ENCODE data around the gene H6PD.

Gene H6PD

GRCh38 chr1:9317591-9318417 lies 83.2 kb downstream of the H6PD start:
- H3K36me3 Mint-ChIP-seq: peaks cover 0 to 2% of the 10 kb centered on the region in 2 donors
- H3K27ac Mint-ChIP-seq: peak overlapping the region; percentile 86

GRCh38 chr1:9319208-9319788 lies 84.7 kb downstream of the H6PD start:
- Mint-ChIP-seq H3K27ac (no peak overlapping the region), H3K27me3 (no peaks in the 10 kb centered on the region), H3K36me3 (peaks cover 0 to 2% of the 10 kb centered on the region in 2 donors), H3K9me3 (no peaks in the 10 kb centered on the region), H3K4me1 (peaks cover 15 to 42% of the 10 kb centered on the region in 2 donors), H3K4me3 (no peak overlapping the region)
- DNase-seq: no peak
- no peak for ATAC-seq (replicated peaks)

More at GRCh38 chr1:9317591-9318417, 83.2 kb downstream of the H6PD start:
- Mint-ChIP-seq H3K27me3 (no peaks in the 10 kb centered on the region), H3K4me1 (peaks cover 15 to 42% of the 10 kb centered on the region in 2 donors), H3K9me3 (no peaks in the 10 kb centered on the region), H3K4me3 (peak overlapping the region; percentile 67 to 71)
- DNase-seq: no peak
- peak; percentile 46 to 50 for ATAC-seq (replicated peaks)

- Mint-ChIP-seq H3K4me1 (peaks cover 15 to 42% of the 10 kb centered on the region in 2 donors), H3K36me3 (no peaks in the 10 kb centered on the region), H3K27ac (no peak overlapping the region), H3K9me3 (no peaks in the 10 kb centered on the region), H3K4me3 (no peak overlapping the region), H3K27me3 (no peaks in the 10 kb centered on the region)
- ATAC-seq (replicated peaks) (no peak), DNase-seq (no peak)
Observed at GRCh38 chr1:9319789-9320519, 85.4 kb downstream of the H6PD start.
